CD4-positive, alpha-beta T cell (primary cell): Measurements from ENCODE around the gene PDXK. TPM values are rescaled to one million over a fixed set of nuclear protein-coding genes. Genes with fewer than 3 reads are reported as not detected.

Source experiments
- ATAC-seq: fragments of 200-7000 bp; cut with Tn5 transposase; one replicate; pipeline ENCODE4 v1.10.0; 2022; ENCODE audit warnings: mild to moderate bottlenecking; ENCODE audit not compliant: poor library complexity
- CTCF ChIA-PET: fragments of 350-600 bp; sonication (Branson Sonifier 250); formaldehyde crosslinking; loops from one replicate; lab custom pipeline; 2021; ENCODE audit warnings: antibody characterized with exemption, inconsistent platforms; lab: Charles Lee
- POLR2A ChIA-PET: fragments of 350-600 bp; sonication (Branson Sonifier 250); formaldehyde crosslinking; loops from one replicate; lab custom pipeline; 2021; ENCODE audit warnings: antibody characterized with exemption, inconsistent platforms; lab: Charles Lee
- DNase-seq, 14 experiments: peaks; one replicate each; pipeline ENCODE4 v3.0.0-alpha.2; 2013 to 2020; ENCODE audit warnings: mixed read lengths in 2 of 14
- H3K27ac ChIP-seq, 2 donors: one replicate each; pipeline versions ENCODE4 v1.5.1 to v1.7.0; 2013; ENCODE audit warnings: low read length in 2 of 2, low read depth in 1 of 2, mild to moderate bottlenecking in 1 of 2
- H3K27me3 ChIP-seq, 2 experiments: 1 replicate in 1 of 2; 2 replicates in 1 of 2; pipeline versions ENCODE4 v1.6.1 to v1.7.0; 2013; ENCODE audit warnings: low read length in 2 of 2, control low read depth in 1 of 2, mild to moderate bottlenecking in 1 of 2, moderate library complexity in 1 of 2; ENCODE audit not compliant: insufficient read depth in 2 of 2, control insufficient read depth in 1 of 2
- H3K36me3 ChIP-seq: one replicate; pipeline ENCODE4 v1.6.1; 2013; ENCODE audit warnings: low read length, control low read depth; ENCODE audit not compliant: insufficient read depth
- H3K4me1 ChIP-seq: one replicate; pipeline ENCODE4 v1.6.1; 2013; ENCODE audit warnings: low read length, control low read depth; ENCODE audit not compliant: insufficient read depth
- H3K4me3 ChIP-seq: one replicate; pipeline ENCODE4 v1.5.1; 2013; ENCODE audit warnings: mild to moderate bottlenecking, low read length, moderate library complexity
- H3K9me3 ChIP-seq, 2 experiments: 1 replicate in 1 of 2; 2 replicates in 1 of 2; pipeline versions ENCODE4 v1.6.1 to v1.7.0; 2013; ENCODE audit warnings: low read length in 2 of 2, mild to moderate bottlenecking in 2 of 2, control low read depth in 1 of 2, moderate library complexity in 1 of 2; ENCODE audit not compliant: control insufficient read depth in 1 of 2, insufficient read depth in 1 of 2
- H3K27ac Mint-ChIP-seq: one replicate; pipeline ENCODE4 v1.8.0; 2020; ENCODE audit warnings: mixed read lengths
- H3K27me3 Mint-ChIP-seq: one replicate; pipeline ENCODE4 v1.8.0; 2021; ENCODE audit warnings: mixed read lengths
- H3K36me3 Mint-ChIP-seq: one replicate; pipeline ENCODE4 v1.8.0; 2021; ENCODE audit warnings: low read depth, mixed read lengths
- H3K4me1 Mint-ChIP-seq: one replicate; pipeline ENCODE4 v1.8.0; 2021; ENCODE audit warnings: low read depth, mixed read lengths
- H3K4me3 Mint-ChIP-seq: one replicate; pipeline ENCODE4 v1.8.0; 2020; ENCODE audit warnings: mild to moderate bottlenecking, mixed read lengths
- H3K9me3 Mint-ChIP-seq: one replicate; pipeline ENCODE4 v1.8.0; 2020; ENCODE audit warnings: mixed read lengths
- CTCF ChIP-seq: fragments of 200-600 bp; IDR thresholded peaks from one replicate; pipeline ENCODE4 v1.8.0; 2022; ENCODE audit warnings: antibody characterized with exemption, mild to moderate bottlenecking
- intact Hi-C, 2 experiments: fragments of 100-400 bp; cut with DNase I in 1 of 2; cut with micrococcal nuclease in 1 of 2; formaldehyde crosslinking; loops; one replicate each; pipeline versions ENCODE4 v1.15.1 to v1.9.0; 2023 to 2025; cut with DNase I, micrococcal nuclease
- total RNA-seq, 174 experiments: library from RNA in 2 of 174; stranded (reverse) in 2 of 174; gene quantifications; one replicate each; pipeline ENCODE4 v1.2.3 and lab custom pipeline; 2021 to 2026

Gene PDXK
- total RNA-seq, 2 experiments from 2014 or later, result 74.8 to 77.0 TPM

- Histone ChIP-seq H3K27me3 (no peaks in the 10 kb centered on the region), H3K9me3 (no peaks in the 10 kb centered on the region), H3K4me1 (peaks cover under 1% of the 10 kb centered on the region), H3K27ac (no peak overlapping the region), H3K36me3 (peaks cover 91% of the 10 kb centered on the region), H3K4me3 (no peak overlapping the region)
- ChIA-PET POLR2A (no interaction called here), CTCF (no interaction called here)
- Mint-ChIP-seq H3K27ac (no peak overlapping the region), H3K4me3 (no peak overlapping the region), H3K4me1 (peaks cover under 1% of the 10 kb centered on the region), H3K36me3 (peaks cover 83% of the 10 kb centered on the region), H3K9me3 (no peaks in the 10 kb centered on the region), H3K27me3 (no peaks in the 10 kb centered on the region)
- ATAC-seq (no peak), DNase-seq (no peak)
- no peak for TF ChIP-seq CTCF
- intact Hi-C loops, result loop anchor here in 1 of 2 experiments (10.0 kb wide), 2 partner anchors 267 to 537 kb away; partner anchors contain the start of gene CFAP410
These were observed 78.5 kb downstream of the PDXK start for GRCh38 chr21:43797415-43797814.

- intact Hi-C loops, result loop anchor here in 1 of 2 experiments (10.0 kb wide), 2 partner anchors 267 to 537 kb away; partner anchors contain the start of gene CFAP410
- Mint-ChIP-seq H3K27me3 (no peaks in the 10 kb centered on the region), H3K36me3 (peaks cover 87% of the 10 kb centered on the region), H3K4me3 (no peak overlapping the region), H3K27ac (no peak overlapping the region), H3K4me1 (no peaks in the 10 kb centered on the region), H3K9me3 (no peaks in the 10 kb centered on the region)
- Histone ChIP-seq H3K9me3 (no peaks in the 10 kb centered on the region), H3K4me3 (no peak overlapping the region), H3K27me3 (no peaks in the 10 kb centered on the region), H3K27ac (no peak overlapping the region), H3K4me1 (no peaks in the 10 kb centered on the region), H3K36me3 (peaks cover 91% of the 10 kb centered on the region)
- POLR2A ChIA-PET, result no interaction called here
- no peak for DNase-seq
- CTCF ChIA-PET, result no interaction called here
- ATAC-seq, result no peak
- no peak for TF ChIP-seq CTCF
These were observed 79.2 kb downstream of the PDXK start for GRCh38 chr21:43797925-43798715.

- Mint-ChIP-seq H3K4me1 (no peaks in the 10 kb centered on the region), H3K27ac (no peak overlapping the region), H3K36me3 (peaks cover 89% of the 10 kb centered on the region), H3K9me3 (no peaks in the 10 kb centered on the region), H3K4me3 (no peak overlapping the region), H3K27me3 (no peaks in the 10 kb centered on the region)
- Histone ChIP-seq H3K27ac (no peak overlapping the region), H3K4me3 (no peak overlapping the region), H3K36me3 (peaks cover 87% of the 10 kb centered on the region), H3K27me3 (no peaks in the 10 kb centered on the region), H3K9me3 (no peaks in the 10 kb centered on the region), H3K4me1 (no peaks in the 10 kb centered on the region)
- CTCF ChIA-PET, result no interaction called here
- POLR2A ChIA-PET, result interaction anchor here (0.8 kb wide), 1 partner anchor 71 kb away, joined by 4 read pairs; no protein-coding TSS in a partner anchor
- ATAC-seq (no peak), DNase-seq (no peak)
- TF ChIP-seq CTCF, result no peak
- intact Hi-C loops, result loop anchor here in 1 of 2 experiments (10.0 kb wide), 2 partner anchors 265 to 535 kb away; partner anchors contain the start of gene CFAP410
These were observed 80.4 kb downstream of the PDXK start for GRCh38 chr21:43799301-43799840.
